ENCODE measurements around the gene FSCN2.
"Not testable (repeated sequence)": the region's sequence is repeated elsewhere in the genome, so short reads cannot be mapped to it uniquely, and the experiment has no call there.

DNA sequence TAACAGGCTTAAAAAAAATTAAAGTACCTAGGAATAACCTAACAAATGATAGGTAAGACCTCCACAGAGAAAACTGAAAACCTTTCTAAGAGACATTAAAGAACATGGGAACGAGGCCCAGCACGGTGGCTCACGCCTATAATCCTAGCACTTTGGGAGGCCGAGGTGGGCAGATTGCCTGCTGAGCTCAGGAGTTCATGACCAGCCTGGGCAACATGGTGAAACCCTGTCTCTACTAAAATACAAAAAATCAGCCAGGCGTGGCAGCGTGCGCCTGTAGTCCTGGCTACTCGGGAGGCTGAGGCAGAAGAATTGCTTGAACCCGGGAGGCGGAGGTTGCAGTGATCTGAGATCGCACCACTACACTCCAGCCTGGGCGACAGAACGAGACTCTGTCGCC, 56.6 kb downstream of the FSCN2 start:
- TF ChIP-seq, protein P1, sequence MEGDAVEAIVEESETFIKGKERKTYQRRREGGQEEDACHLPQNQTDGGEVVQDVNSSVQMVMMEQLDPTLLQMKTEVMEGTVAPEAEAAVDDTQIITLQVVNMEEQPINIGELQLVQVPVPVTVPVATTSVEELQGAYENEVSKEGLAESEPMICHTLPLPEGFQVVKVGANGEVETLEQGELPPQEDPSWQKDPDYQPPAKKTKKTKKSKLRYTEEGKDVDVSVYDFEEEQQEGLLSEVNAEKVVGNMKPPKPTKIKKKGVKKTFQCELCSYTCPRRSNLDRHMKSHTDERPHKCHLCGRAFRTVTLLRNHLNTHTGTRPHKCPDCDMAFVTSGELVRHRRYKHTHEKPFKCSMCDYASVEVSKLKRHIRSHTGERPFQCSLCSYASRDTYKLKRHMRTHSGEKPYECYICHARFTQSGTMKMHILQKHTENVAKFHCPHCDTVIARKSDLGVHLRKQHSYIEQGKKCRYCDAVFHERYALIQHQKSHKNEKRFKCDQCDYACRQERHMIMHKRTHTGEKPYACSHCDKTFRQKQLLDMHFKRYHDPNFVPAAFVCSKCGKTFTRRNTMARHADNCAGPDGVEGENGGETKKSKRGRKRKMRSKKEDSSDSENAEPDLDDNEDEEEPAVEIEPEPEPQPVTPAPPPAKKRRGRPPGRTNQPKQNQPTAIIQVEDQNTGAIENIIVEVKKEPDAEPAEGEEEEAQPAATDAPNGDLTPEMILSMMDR (IDR thresholded peaks at IDR 0.05) = not testable (repeated sequence)
- not testable (repeated sequence) for TF ChIP-seq POLR2A (IDR thresholded peaks at IDR 0.05)
